ENCODE results near the gene CLIC5.

CLIC5 gene

DNA sequence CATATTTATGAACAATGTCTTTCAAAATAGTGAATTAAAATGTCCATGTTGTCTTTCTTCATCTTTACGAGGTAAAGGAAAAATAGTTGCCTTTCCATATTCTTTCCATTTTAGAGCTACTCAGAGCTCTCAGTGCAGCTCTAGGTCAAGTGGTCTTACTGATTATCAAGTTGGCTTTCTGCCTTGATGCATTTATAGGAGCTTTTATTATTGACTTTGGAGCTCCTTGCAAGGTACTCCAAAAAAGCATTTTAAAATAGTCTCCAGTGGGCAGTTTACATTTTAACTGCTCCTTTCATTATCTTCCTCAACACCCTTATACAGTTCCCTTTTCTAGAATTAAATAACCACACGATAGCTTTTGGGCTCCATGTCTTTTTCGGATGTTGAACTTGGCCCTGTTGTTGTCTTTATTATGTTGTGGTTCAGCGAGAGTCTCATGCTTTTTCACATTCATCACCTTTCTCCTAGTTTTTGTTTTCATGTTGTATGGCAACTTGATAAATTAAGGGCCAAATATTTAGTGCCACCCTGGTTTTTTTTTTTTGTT, 122.9 kb downstream of the CLIC5 start:
- DNase-seq (ENCODE audit: low read depth in 2 of 2), result no peak

DNA sequence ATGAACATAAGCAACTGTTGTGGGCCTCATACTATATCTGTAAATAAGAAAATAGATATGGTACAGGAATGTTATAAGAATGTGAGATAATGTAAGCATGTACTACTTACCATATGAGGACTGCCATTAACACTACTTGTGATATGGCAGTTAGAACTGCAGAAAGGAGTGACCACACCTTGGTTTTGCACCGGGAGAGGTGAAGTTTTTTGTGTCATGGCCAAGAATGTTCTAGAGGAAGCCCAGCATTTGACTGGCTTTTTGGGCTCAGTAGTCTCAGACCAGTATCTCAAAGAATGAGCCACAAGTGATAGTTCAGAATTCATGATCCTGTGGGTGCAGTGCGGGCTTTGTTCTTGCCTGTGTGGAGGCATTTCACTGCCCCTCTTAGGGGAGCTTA, 123.5 kb downstream of the CLIC5 start:
- DNase-seq (ENCODE audit: low read depth in 2 of 2), result no peak

DNA sequence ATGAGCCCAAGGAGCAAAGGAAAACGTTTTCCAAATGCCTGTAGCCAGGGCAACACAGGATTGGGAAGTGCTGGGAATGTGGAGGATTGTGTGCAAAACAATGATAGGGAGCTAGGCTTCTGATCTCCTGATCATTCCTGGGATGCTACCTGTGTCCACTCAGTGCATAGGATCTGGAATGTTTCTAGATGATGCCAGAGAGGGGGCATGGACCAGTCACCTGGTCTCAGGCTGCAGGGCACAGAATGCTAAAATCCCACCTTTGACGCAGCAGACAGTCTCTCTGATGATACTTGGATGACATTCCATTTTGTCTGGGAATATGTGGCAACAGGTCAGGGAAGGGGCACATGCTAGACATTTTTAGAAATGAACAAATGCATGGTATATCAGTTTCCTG, 128.9 kb downstream of the CLIC5 start:
- no peak for DNase-seq (ENCODE audit: low read depth in 2 of 2)

DNA sequence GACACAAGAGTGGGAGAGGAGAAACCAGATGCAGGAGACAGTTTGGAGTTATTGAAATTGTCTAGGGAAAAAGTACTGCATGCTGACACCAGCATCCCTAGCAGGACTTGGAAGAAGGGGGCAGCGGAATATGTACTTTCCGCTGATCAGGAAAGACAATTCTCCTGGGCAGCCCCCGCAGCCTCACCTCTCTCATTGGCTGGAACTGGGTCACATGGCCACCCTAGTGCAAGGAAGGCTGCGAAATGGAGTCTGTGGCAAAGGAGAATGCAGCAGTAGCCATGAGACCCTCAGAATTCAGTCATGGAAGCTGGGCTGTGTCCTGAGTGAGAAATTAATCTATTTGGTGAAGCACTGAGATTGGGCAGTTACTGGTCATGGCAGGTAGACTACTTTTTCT, 131.3 kb downstream of the CLIC5 start:
- no peak for DNase-seq (ENCODE audit: low read depth in 2 of 2)

DNA sequence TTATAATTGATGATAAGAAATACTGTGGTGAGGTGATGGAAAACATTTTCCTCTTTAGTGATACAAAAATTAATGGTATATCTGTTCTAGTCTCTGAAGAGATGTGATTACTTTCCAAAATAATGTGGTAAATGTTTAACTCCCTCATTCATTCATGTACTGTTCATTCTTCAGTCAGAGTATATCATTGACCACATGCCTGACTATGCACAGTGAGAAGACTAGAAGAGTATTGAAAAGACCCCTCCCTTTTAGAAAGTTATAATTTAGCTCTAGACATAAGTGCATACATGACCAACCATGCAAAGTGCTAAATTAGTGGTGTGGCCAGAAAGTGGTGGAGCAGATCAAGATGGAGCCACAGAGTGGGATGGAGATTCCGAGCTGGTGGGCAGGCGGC, 133.0 kb downstream of the CLIC5 start:
- DNase-seq (ENCODE audit: low read depth in 2 of 2), result no peak

DNA sequence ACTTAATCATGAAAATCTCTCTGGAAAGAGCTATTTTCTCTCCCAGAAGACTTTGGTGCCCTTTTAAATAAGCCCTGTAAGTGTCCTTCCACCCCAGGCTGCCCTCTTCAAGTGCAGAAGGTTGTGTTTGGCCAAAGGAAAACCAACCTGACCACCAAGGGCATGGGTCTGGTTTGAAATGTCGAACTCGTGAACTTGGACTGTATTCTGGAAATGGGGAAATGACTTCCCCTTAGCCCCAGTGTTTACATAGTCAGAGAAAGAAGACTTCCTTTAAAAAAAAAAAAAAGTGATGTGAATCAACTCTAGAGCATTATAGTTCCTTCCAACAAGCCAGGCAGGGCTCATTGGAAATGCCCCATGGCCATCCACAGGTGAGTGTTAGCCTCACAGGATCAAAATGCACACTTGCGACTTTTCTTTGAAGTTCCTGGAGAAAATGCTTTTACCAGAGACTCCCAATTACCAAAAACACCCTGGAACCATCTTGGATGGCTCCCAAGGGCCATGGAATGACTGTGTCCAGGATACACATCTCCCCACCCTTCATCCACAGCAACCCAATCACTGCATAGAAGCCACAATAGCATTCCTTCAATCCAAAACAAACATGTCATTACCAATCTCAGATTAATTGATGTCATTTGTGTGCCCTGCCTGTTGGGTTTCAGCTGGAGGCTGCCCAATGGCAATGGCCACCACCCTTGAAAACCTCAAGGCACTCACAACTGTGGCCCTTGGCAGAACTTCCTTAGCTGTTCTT, 133.8 kb downstream of the CLIC5 start:
- no peak for DNase-seq (ENCODE audit: low read depth in 2 of 2)

DNA sequence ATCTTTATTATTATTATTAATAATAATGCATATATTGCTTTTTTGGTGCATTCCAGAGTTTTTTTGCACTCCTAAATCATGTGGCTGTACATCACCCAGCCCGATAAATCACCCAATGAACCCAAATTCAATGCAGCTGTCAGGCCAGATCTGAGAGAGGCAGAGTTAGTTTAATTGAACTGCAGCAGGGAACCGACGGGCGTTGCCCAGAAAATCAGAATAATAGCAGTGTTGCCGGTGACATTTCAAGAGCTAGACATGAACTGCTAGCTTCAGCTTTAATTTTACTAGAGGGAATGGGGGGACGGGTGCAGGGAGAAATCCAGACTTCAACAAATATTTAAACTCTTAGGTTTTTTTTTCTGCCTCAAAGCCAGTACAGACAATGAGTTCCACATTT, 135.0 kb downstream of the CLIC5 start:
- DNase-seq (ENCODE audit: low read depth in 2 of 2), result no peak

DNA sequence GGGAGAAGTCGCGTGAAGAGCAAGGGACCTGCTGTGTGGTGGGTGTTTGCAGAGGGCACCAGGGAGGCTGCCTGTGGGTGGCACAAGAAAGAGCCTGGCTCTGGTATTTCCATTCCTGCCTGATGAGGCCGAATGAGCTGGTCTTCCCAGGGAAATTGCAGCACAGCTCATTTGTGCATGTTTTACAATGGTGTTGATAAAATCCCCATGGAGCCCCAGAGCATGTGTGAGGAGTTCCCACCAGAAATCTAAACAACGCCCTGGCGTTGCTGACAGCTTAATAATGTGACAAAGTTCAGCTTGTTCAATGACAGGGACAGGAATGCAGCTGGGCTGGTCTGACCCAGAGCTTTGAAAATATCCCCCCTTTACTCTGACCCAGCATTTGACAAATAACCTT, 135.5 kb downstream of the CLIC5 start:
- no peak for DNase-seq (ENCODE audit: low read depth in 2 of 2)

DNA sequence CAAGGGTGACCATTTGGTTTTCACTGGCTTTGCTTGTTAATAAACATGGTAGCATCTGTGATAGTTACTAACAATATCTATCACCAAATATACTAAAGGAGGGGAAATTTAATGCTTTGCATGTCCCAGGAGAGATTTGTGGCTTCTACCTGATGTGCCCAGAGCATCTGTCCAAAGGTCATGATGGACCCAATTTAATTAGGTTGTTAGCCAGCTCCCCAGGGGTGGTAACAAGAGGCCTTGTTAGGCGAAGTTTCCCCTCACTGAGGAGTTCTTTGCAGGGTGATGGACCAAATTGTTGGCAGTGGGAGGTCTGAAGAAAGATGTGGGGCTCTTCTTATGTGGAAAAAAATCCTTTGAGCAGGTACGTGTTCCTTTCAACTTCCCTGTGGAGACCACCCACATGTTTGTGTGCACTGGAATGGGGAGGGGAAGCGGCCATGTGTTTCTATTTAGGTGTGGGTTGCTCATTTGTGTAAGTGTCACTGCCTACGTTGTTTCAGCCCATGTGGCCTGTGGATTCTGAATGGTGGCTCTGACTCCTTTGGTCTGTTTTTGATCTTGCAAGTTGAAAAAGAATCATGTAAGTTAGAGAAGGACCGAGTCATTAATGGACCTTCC, 137.6 kb downstream of the CLIC5 start:
- DNase-seq (ENCODE audit: low read depth in 2 of 2), result no peak

DNA sequence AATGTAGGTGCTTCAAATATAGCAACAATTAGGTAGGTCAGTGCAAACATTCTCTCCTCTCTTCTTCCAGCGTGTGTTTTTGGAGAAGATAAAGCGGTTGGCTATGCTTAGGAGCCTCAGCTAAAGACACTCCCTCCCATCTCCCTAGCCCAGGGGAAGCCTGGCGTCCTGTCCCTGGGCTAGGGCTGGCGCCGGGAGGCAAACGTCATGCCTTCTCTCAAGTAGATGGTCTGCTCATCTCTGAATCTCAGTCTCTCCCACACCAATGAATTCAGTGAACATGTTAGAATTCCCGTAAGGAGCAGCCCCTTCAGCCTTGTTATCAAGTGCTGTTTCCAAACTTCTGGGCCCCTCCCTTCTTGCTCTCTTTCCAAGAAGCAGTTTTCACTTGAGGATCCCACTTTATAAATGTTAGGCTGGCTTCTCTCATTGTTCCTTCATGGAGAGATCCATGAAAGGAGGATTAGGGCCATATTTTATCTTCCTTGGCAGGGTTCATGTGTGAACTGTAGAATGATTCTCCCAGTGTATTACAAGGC, 142.8 kb downstream of the CLIC5 start:
- DNase-seq (ENCODE audit: low read depth in 2 of 2), result no peak

DNA sequence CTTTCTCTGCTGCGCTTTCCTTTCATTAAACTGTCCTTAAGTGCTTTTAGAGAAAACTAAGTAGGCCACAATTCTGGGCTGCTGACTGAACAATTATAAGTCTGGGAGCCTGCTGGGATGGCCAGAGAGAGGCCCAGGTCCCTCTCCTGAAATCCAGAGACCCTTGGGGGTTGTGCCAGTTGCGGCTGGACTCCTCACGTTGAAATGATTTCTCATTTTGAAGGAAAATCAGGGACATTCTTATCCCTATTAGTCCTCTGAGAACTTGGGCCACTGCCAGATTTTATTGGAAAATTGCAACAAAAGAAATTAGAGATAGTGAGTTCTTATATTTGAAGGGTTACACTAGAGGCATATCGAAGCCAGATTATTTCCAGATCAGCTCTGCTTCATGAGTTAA, 145.1 kb downstream of the CLIC5 start:
- no peak for DNase-seq (ENCODE audit: low read depth in 2 of 2)

DNA sequence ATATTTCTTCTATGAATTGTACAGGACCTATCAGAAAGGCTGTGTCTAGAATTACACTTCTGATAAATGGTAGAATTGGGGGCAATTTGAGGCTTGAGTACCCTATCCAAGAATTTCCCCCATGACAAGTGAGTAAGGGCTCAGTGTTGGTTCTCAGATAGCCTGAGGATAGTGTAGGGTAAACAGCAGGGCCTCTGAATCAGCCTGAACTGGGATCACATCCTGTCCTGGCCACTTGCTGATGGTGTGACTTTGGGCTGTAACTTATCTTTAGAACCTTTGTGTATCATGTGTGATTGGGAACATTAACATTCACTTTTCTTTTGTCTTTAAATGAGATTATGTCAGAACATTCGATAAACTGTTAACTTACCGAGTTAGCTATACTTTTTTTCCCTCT, 151.0 kb downstream of the CLIC5 start:
- DNase-seq (ENCODE audit: low read depth in 2 of 2), result no peak

DNA sequence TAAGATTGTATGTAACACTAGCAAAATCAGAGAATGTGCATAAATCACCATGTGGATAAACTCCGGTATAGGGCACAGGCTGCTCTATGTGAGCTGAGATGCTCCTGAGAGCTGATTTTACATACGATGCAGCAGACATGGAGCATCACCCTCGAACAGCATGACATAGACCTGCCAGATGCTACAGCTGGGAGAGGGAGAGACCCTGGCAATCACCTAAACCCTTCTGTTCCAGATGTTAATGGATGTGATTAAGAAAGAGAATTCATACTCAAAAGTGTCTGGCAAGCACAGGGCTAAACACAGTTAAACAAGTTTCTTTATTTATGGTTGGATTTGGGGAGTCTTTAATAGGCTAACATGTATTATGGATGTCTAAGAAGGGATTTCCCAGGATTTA, 157.0 kb downstream of the CLIC5 start:
- DNase-seq (ENCODE audit: low read depth in 2 of 2), result no peak

DNA sequence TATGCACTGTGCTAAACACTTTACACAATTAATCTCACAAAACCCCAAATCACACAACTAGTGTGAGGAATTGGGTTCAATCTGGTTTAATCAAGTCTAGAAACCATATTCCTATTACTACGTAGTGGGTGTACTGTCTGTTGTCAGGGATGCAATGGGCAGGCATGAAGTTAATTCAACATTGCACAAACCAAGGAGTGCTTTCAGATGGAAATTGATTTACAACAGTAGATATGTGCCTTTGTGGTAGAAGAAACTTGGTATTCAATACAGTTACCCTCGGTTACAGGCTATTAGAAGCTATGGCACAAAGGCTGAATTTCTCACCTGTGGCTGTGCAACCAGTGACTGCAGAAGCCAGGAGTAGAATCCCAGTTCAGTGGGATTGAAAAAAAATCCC, 157.8 kb downstream of the CLIC5 start:
- no peak for DNase-seq (ENCODE audit: low read depth in 2 of 2)

DNA sequence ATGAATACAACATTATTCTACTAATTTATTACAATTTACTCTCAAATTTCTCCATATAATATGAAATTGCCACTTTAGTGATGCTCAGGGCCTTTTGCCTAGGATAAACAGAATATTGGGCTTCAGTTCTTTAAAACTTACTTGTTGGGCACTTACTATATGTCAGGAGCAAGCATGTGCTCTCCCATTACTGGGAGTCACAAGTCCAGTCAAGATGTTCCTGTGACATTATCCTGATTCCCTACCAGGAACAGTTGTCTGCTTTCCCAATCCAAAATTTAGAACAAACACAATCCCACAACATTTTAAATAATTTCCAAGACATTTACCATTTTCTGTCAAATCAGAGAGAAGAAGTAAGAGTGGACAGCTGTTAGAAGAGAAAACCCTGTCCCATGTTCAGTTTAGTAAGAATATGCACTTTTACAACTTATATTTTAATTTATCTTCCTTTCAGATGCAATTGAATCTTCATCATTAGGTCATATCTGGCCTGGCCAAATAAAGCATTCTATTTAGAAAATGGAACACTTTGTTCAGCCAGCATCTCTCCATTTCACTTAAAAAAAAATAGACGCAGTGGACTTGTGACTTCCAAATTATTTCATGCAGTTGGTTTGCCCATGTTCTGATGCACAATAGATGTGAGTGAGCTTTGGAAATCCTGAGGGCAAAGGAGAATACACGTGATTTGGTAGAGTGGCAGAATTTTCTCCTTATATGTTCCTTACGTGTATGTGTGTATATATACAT, 159.8 kb downstream of the CLIC5 start:
- DNase-seq (ENCODE audit: low read depth in 2 of 2), result no peak

DNA sequence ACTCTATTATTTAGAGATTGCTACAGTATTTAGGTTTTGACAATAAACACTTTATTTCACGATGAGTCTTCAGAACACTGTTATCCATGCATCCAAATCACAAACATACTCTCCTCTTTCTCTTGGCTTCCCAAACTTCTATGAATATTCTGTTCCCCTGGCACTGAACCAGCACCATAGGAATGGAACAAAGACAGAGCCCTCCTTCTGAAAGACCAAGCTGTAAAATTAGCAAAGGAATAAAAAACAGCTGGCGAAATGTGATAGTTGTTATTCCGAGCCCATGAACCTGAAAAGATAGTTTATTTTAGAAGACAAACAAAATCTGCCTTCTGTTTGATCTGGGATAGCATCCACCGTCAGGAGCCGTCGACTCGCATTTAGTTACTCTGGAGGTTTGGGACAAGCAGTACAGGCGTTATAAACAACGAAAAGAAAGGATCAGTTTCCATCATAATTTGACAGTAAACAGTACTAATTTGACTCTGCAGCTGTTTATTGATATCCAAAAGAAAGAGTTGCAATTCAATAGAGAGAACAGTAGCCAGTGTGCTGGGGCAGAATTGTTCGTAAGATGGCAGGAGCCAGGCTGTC, 161.4 kb downstream of the CLIC5 start:
- no peak for DNase-seq (ENCODE audit: low read depth in 2 of 2)

DNA sequence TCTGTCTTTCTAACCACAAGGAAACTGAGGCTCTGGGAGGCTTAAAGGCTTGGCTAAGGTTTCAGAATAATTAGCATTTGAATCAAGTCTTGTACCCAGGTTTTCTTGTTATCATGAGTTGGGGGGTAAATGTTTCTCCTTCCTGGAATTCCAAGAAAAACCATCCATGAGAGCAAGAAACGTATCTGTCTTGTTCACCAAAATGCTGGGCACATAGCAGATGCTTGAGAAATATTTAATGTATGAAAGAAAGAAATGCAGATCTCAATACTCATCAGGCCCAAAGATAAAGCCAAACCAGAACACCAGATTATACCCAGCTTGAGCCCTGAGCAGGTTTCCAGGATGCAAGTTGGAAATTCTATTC, 164.6 kb downstream of the CLIC5 start:
- DNase-seq (ENCODE audit: low read depth in 2 of 2), result no peak

DNA sequence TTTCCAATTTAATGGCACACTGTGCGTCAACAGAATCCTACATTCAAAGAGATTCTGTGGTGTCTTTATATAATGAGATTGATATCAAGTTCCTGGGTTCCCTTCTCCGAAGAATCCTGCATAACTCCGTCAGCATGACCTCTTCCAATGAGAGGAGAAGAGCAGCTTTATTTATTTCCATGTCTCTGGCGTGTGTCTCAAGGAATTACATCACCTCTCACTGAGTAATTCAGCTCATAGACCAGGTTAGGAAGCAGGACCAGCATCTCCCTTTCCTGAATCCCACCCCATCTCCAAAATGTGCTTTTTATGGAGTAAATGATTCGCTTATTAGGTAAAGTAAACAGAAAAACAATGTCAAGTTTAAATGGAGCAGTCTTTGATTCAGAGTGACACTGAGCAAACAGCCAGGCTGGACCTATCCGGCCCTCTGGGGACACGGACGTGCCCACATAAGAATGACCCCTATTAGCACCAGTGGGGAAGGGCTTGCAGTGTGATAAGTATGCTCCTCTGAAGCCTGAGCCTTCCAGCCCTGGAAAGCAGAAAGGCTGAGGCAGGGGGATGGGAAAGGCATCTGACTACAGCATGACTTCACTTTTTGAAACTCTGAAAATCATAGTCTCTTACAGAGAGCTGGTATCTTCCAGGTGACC, 165.2 kb downstream of the CLIC5 start:
- no peak for DNase-seq (ENCODE audit: low read depth in 2 of 2)

DNA sequence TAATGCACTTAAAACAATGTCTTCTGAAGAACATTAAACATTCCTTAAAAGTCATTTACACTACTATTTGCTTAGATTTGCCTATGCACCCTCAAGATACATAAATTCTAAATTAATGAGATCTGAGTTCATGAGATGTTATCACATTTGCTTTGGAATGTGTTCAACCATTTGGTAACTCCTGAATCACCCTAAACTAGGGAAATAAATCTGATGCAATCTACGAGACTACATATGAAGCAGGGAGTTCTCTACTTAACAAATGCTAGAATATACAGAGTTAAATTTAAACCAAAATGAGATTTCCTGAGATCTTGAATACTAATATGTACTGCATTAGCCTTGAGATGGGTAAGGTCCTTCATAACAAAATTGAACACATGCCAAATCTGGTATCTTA, 170.1 kb downstream of the CLIC5 start:
- DNase-seq (ENCODE audit: low read depth in 2 of 2), result no peak

DNA sequence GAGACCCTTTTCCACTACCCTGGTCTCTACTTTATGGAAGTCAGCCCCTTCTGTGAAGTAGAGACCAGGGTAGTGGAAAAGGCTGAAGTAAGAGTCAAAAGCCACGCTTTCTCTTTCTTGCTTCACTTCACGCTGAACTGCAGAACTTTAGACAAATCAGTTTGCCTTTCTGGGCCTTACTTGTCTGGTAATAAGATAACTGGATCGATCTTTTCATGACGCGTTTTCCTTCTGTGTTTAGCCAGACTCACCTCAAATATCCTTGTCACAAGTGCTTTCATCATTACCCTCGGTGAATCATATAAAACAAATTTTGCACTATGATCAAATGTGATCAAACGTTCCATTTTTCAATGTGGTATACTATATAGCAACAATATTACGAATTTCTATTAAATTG, 170.7 kb downstream of the CLIC5 start:
- DNase-seq (ENCODE audit: low read depth in 2 of 2), result no peak

DNA sequence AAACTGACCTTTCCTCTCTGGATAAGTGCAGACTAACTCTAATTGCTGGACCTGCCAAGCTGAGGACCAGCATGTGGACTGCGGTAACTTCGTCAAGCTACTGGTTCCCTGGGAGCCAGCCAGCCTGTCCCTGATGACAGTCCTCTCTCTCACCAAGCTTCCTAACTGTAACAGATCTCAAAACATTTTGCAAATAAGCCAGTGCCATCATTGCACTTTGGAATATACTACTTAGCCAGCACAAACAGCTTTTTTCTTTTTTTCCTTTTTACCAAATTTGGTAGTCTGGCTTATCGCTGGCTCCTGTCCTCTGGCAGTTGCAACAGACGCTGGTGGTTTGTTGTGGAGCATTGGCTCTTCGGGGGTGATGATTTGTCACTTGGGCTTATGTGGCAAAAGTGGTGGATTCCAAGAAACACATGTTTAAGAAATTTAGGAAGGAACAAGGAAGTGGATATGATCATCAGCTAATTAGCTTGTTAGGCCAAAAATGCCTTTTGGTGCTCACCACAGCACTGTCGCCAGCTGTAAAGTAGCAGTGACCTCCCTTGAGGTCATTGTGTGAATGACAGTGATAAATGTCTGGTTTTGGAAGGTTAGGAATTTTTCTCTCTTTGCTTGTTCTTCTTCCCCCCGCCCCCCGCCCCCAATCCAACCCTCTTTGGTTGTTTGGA, 171.7 kb downstream of the CLIC5 start:
- DNase-seq (ENCODE audit: low read depth in 2 of 2), result no peak
